GM12891 (cell line): ENCODE results near the gene OR2B2.

Experiments used
- PAX5 ChIP-seq: IDR thresholded peaks from 2 replicates; pipeline ENCODE4 v1.6.1; 2011; ENCODE audit warnings: low read length, moderate library complexity, mild to moderate bottlenecking; ENCODE audit not compliant: insufficient read depth, severe bottlenecking
- POLR2A ChIP-seq: IDR thresholded peaks from 2 replicates; pipeline ENCODE4 v1.6.1; 2011; ENCODE audit warnings: low read depth, low read length, control low read depth
- POLR2AphosphoS5 ChIP-seq: IDR thresholded peaks from 2 replicates; pipeline ENCODE4 v1.6.1; 2011; ENCODE audit warnings: low read depth, low read length, control low read depth
- TAF1 ChIP-seq: IDR thresholded peaks from 2 replicates; pipeline ENCODE4 v1.6.1; 2011; ENCODE audit warnings: low read depth, low read length, control low read depth

DNA sequence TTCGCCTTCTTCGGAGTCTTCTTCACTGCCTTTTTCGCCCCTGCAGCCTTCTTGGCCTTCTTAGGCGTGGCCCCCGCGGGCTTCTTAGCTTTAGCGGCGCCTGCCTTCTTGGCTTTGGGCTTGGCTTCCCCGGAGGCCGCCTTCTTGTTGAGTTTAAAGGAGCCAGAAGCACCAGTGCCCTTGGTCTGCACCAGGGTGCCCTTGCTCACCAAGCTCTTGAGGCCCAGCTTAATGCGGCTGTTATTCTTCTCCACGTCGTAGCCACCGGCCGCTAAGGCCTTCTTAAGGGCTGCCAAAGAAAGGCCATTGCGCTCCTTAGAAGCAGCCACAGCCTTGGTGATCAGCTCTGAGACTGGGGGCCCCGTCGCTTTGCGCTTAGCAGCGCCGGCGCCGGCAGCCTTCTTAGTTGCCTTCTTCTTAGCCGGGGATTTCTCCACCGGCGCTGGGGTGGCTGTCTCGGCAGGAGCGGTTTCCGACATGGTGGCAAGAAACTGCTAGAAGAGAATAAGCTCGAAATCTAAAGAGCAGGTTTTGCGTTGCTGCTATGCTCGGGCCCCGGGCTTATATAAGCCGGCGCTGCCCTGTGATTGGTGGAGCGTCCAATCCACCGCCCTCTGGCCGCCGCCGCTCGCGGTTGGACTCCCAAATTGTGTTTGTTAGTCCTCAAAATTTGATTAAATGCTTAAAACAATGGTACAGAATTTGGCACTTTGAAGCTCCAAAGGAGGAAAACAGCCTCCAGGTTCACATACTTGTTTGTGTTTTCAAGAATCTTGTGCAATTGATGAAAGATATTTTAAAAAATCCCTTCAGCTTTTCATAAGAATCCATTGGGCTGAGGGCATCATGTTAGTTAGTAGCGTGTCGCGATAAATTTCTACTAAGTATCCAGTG is 44.9 kb downstream of the OR2B2 start:
- TF ChIP-seq POLR2A (peak; percentile 77), POLR2AphosphoS5 (peak; percentile 90), TAF1 (peak; percentile 62; the same call in 1 of the 2 replicates), PAX5 (no peak)
